GM10847 (cell line): Measurements from ENCODE around the gene ATF7.

Source experiments
- POLR2A ChIP-seq: IDR thresholded peaks from 2 replicates; pipeline ENCODE4 v1.6.1; 2011; ENCODE audit not compliant: insufficient read length; ENCODE audit errors: extremely low read depth

The ATF7 gene

GRCh38 chr12:53530920-53531319 lies 95.3 kb downstream of the ATF7 start:
- no peak for TF ChIP-seq POLR2A

GRCh38 chr12:53530061-53530460 lies 96.1 kb downstream of the ATF7 start:
- TF ChIP-seq POLR2A = no peak

- no peak for TF ChIP-seq POLR2A
Observed at GRCh38 chr12:53524476-53524875, 101.7 kb downstream of the ATF7 start.

- no peak for TF ChIP-seq POLR2A
Observed at GRCh38 chr12:53523131-53523530, 103.1 kb downstream of the ATF7 start.

- TF ChIP-seq POLR2A = no peak
Observed at GRCh38 chr12:53518381-53518780, 107.8 kb downstream of the ATF7 start.

GRCh38 chr12:53516758-53517455 lies 109.3 kb downstream of the ATF7 start:
- no peak for TF ChIP-seq POLR2A

- TF ChIP-seq POLR2A = no peak
Observed at GRCh38 chr12:53515291-53515680, 110.9 kb downstream of the ATF7 start.

- no peak for TF ChIP-seq POLR2A
Observed at GRCh38 chr12:53514628-53515290, 111.4 kb downstream of the ATF7 start.

GRCh38 chr12:53513712-53514410 lies 112.3 kb downstream of the ATF7 start:
- no peak for TF ChIP-seq POLR2A

GRCh38 chr12:53510181-53510812 lies 115.9 kb downstream of the ATF7 start:
- TF ChIP-seq POLR2A = no peak

- TF ChIP-seq POLR2A = no peak
Observed at GRCh38 chr12:53508534-53509170, 117.5 kb downstream of the ATF7 start.

GRCh38 chr12:53507603-53507885 lies 118.6 kb downstream of the ATF7 start:
- no peak for TF ChIP-seq POLR2A

- no peak for TF ChIP-seq POLR2A
Observed at GRCh38 chr12:53506881-53507602, 119.1 kb downstream of the ATF7 start, which contains the start of gene NPFF. TSS of gene NPFF (minus strand) at chr12:53507484. CDS start at chr12:53507474, 10 bp downstream.

GRCh38 chr12:53506450-53506785 lies 119.8 kb downstream of the ATF7 start:
- TF ChIP-seq POLR2A = no peak

- TF ChIP-seq POLR2A = no peak
Observed at GRCh38 chr12:53505555-53506449, 120.4 kb downstream of the ATF7 start.
